SK-MEL-5 (cell line): Measurements from ENCODE around the gene MXRA8. TPM values are rescaled to one million over a fixed set of nuclear protein-coding genes. Genes with fewer than 3 reads are reported as not detected.

Experiments
- DNase-seq: peaks from one replicate; pipeline ENCODE4 v3.0.0-alpha.2; 2016; ENCODE audit warnings: low read depth, low spot score
- in situ Hi-C: cut with HindIII; loops from 2 replicates; pipeline ENCODE4 v1.10.0; 2016; ENCODE audit warnings: low sequenced_read_pairs, high pct_unique_total_duplicates, low pct_unique_long_range_greater_than_20kb
- total RNA-seq: library from RNA; depleted of rRNA; stranded (reverse); fragments of >200 nt; shearing (Covaris generic); gene quantifications from 2 replicates; pipeline ENCODE4 v1.2.3, GENCODE V29; 2014

Gene MXRA8
- total RNA-seq, 1 experiment from 2014 or later: not detected

GRCh38 chr1:1333551-1334241 lies 24.7 kb downstream of the MXRA8 start:
- in situ Hi-C loops: no loop called here
- no peak for DNase-seq

- in situ Hi-C loops: no loop called here
These were observed 25.4 kb downstream of the MXRA8 start for GRCh38 chr1:1332774-1333480.

GRCh38 chr1:1332031-1332755 lies 26.2 kb downstream of the MXRA8 start:
- in situ Hi-C loops: no loop called here

More at GRCh38 chr1:1332774-1333480, 25.4 kb downstream of the MXRA8 start:
- DNase-seq: no peak

GRCh38 chr1:1331068-1331965 lies 27.0 kb downstream of the MXRA8 start, which contains the start of gene TAS1R3:
TAS1R3 (plus strand) TSS chr1:1331280; CDS start chr1:1331346, 66 bp downstream.
- DNase-seq: no peak

More at GRCh38 chr1:1332031-1332755, 26.2 kb downstream of the MXRA8 start:
- no peak for DNase-seq

GRCh38 chr1:1330366-1331067 lies 27.8 kb downstream of the MXRA8 start:
- DNase-seq: no peak
- in situ Hi-C loops: no loop called here

More at GRCh38 chr1:1331068-1331965, 27.0 kb downstream of the MXRA8 start, which contains the start of gene TAS1R3:
- in situ Hi-C loops: no loop called here

- DNase-seq: no peak
- in situ Hi-C loops: no loop called here
These were observed 28.8 kb downstream of the MXRA8 start for GRCh38 chr1:1329304-1330210.

- in situ Hi-C loops: no loop called here
- DNase-seq: no peak
These were observed 30.1 kb downstream of the MXRA8 start for GRCh38 chr1:1328254-1328653.

- no peak for DNase-seq
- in situ Hi-C loops: no loop called here
These were observed 31.1 kb downstream of the MXRA8 start for GRCh38 chr1:1327291-1327690.

GRCh38 chr1:1326075-1326605 lies 32.2 kb downstream of the MXRA8 start:
- no peak for DNase-seq
- in situ Hi-C loops: no loop called here

GRCh38 chr1:1325288-1326074 lies 32.9 kb downstream of the MXRA8 start:
- DNase-seq: no peak
- in situ Hi-C loops: no loop called here

- DNase-seq: peak; percentile 89
- in situ Hi-C loops: no loop called here
These were observed 33.6 kb downstream of the MXRA8 start, which contains the start of the genes CPTP and INTS11 for GRCh38 chr1:1324524-1325287. CPTP (plus strand) TSS chr1:1324802; CDS start chr1:1326911, 2,109 bp downstream. INTS11 (minus strand) TSS chr1:1324660; CDS start chr1:1324608, 52 bp downstream.

- DNase-seq: no peak
- in situ Hi-C loops: no loop called here
These were observed 34.3 kb downstream of the MXRA8 start for GRCh38 chr1:1324084-1324523.

GRCh38 chr1:1322952-1323351 lies 35.4 kb downstream of the MXRA8 start:
- DNase-seq: no peak
- in situ Hi-C loops: no loop called here

GRCh38 chr1:1322418-1322817 lies 35.9 kb downstream of the MXRA8 start:
- in situ Hi-C loops: no loop called here
- DNase-seq: no peak
